CD4-positive, alpha-beta T cell (primary cell): ENCODE results near the gene CD6. TPM values are rescaled to one million over a fixed set of nuclear protein-coding genes. Genes with fewer than 3 reads are reported as not detected.

Experiments used
- ATAC-seq: fragments of 200-7000 bp; cut with Tn5 transposase; one replicate; pipeline ENCODE4 v1.10.0; 2022; ENCODE audit warnings: mild to moderate bottlenecking; ENCODE audit not compliant: poor library complexity
- CTCF ChIA-PET: fragments of 350-600 bp; sonication (Branson Sonifier 250); formaldehyde crosslinking; loops from one replicate; lab custom pipeline; 2021; ENCODE audit warnings: antibody characterized with exemption, inconsistent platforms; lab: Charles Lee
- POLR2A ChIA-PET: fragments of 350-600 bp; sonication (Branson Sonifier 250); formaldehyde crosslinking; loops from one replicate; lab custom pipeline; 2021; ENCODE audit warnings: antibody characterized with exemption, inconsistent platforms; lab: Charles Lee
- DNase-seq, 14 experiments: peaks; one replicate each; pipeline ENCODE4 v3.0.0-alpha.2; 2013 to 2020; ENCODE audit warnings: mixed read lengths in 2 of 14
- H3K27ac ChIP-seq, 2 donors: one replicate each; pipeline versions ENCODE4 v1.5.1 to v1.7.0; 2013; ENCODE audit warnings: low read length in 2 of 2, low read depth in 1 of 2, mild to moderate bottlenecking in 1 of 2
- H3K27me3 ChIP-seq, 2 experiments: 1 replicate in 1 of 2; 2 replicates in 1 of 2; pipeline versions ENCODE4 v1.6.1 to v1.7.0; 2013; ENCODE audit warnings: low read length in 2 of 2, control low read depth in 1 of 2, mild to moderate bottlenecking in 1 of 2, moderate library complexity in 1 of 2; ENCODE audit not compliant: insufficient read depth in 2 of 2, control insufficient read depth in 1 of 2
- H3K36me3 ChIP-seq: one replicate; pipeline ENCODE4 v1.6.1; 2013; ENCODE audit warnings: low read length, control low read depth; ENCODE audit not compliant: insufficient read depth
- H3K4me1 ChIP-seq: one replicate; pipeline ENCODE4 v1.6.1; 2013; ENCODE audit warnings: low read length, control low read depth; ENCODE audit not compliant: insufficient read depth
- H3K4me3 ChIP-seq: one replicate; pipeline ENCODE4 v1.5.1; 2013; ENCODE audit warnings: mild to moderate bottlenecking, low read length, moderate library complexity
- H3K9me3 ChIP-seq, 2 experiments: 1 replicate in 1 of 2; 2 replicates in 1 of 2; pipeline versions ENCODE4 v1.6.1 to v1.7.0; 2013; ENCODE audit warnings: low read length in 2 of 2, mild to moderate bottlenecking in 2 of 2, control low read depth in 1 of 2, moderate library complexity in 1 of 2; ENCODE audit not compliant: control insufficient read depth in 1 of 2, insufficient read depth in 1 of 2
- H3K27ac Mint-ChIP-seq: one replicate; pipeline ENCODE4 v1.8.0; 2020; ENCODE audit warnings: mixed read lengths
- H3K27me3 Mint-ChIP-seq: one replicate; pipeline ENCODE4 v1.8.0; 2021; ENCODE audit warnings: mixed read lengths
- H3K36me3 Mint-ChIP-seq: one replicate; pipeline ENCODE4 v1.8.0; 2021; ENCODE audit warnings: low read depth, mixed read lengths
- H3K4me1 Mint-ChIP-seq: one replicate; pipeline ENCODE4 v1.8.0; 2021; ENCODE audit warnings: low read depth, mixed read lengths
- H3K4me3 Mint-ChIP-seq: one replicate; pipeline ENCODE4 v1.8.0; 2020; ENCODE audit warnings: mild to moderate bottlenecking, mixed read lengths
- H3K9me3 Mint-ChIP-seq: one replicate; pipeline ENCODE4 v1.8.0; 2020; ENCODE audit warnings: mixed read lengths
- CTCF ChIP-seq: fragments of 200-600 bp; IDR thresholded peaks from one replicate; pipeline ENCODE4 v1.8.0; 2022; ENCODE audit warnings: antibody characterized with exemption, mild to moderate bottlenecking
- intact Hi-C, 2 experiments: fragments of 100-400 bp; cut with DNase I in 1 of 2; cut with micrococcal nuclease in 1 of 2; formaldehyde crosslinking; loops; one replicate each; pipeline versions ENCODE4 v1.15.1 to v1.9.0; 2023 to 2025; cut with DNase I, micrococcal nuclease
- total RNA-seq, 174 experiments: library from RNA in 2 of 174; stranded (reverse) in 2 of 174; gene quantifications; one replicate each; pipeline ENCODE4 v1.2.3 and lab custom pipeline; 2021 to 2026

CD6 gene
- total RNA-seq, 2 experiments from 2014 or later = 814 to 827 TPM

- DNase-seq (no peak), ATAC-seq (no peak)
- Mint-ChIP-seq H3K27me3 (no peaks in the 10 kb centered on the region), H3K4me1 (no peaks in the 10 kb centered on the region), H3K9me3 (no peaks in the 10 kb centered on the region), H3K27ac (no peak overlapping the region), H3K36me3 (peaks cover 10% of the 10 kb centered on the region), H3K4me3 (no peak overlapping the region)
- Histone ChIP-seq H3K4me3 (no peak overlapping the region), H3K9me3 (no peaks in the 10 kb centered on the region), H3K27me3 (no peaks in the 10 kb centered on the region), H3K36me3 (no peaks in the 10 kb centered on the region), H3K4me1 (no peaks in the 10 kb centered on the region), H3K27ac (no peak overlapping the region)
- intact Hi-C loops = no loop called here
- ChIA-PET CTCF (no interaction called here), POLR2A (interaction anchor here (1.7 kb wide), 1 partner anchor 26 kb away, joined by 4 read pairs; the partner anchor contains the start of gene TMEM109)
- no peak for TF ChIP-seq CTCF
Measured at GRCh38 chr11:60939301-60939700, 32.2 kb upstream of the CD6 start.

DNA sequence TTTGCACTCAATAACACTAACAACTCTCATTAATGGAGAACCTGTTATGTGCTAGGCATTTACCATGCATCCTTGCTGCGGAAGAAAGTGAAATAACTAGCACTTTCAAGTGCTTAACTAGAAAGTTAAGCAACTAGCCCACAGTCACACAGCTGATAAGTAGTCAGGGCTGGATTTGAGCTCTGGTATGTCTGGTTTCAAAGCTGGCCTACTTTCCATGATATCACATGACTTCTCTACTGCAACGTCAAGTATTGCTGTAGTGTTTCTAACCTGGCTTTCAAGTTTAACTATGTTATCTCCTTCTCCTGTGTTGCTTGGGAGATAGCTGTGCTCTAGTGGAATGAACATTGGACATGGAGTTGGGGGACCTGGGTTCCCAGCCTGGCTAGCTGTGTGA is 31.6 kb upstream of the CD6 start:
- H3K9me3 ChIP-seq = no peaks in the 10 kb centered on the region
- intact Hi-C loops = loop anchor here in 1 of 2 experiments (5.0 kb wide), 1 partner anchor 842 kb away; no protein-coding TSS in a partner anchor
- CTCF ChIA-PET = interaction anchor here (1.1 to 2.0 kb wide), 2 partner anchors 109 to 247 kb away, joined by 3 to 4 read pairs; no protein-coding TSS in a partner anchor
- H3K4me3 ChIP-seq = no peak overlapping the region
- H3K36me3 ChIP-seq = no peaks in the 10 kb centered on the region
- Mint-ChIP-seq H3K36me3 (peaks cover 11% of the 10 kb centered on the region), H3K27ac (no peak overlapping the region), H3K4me1 (no peaks in the 10 kb centered on the region), H3K9me3 (no peaks in the 10 kb centered on the region), H3K4me3 (no peak overlapping the region), H3K27me3 (no peaks in the 10 kb centered on the region)
- no peak for TF ChIP-seq CTCF
- H3K27me3 ChIP-seq = no peaks in the 10 kb centered on the region
- H3K4me1 ChIP-seq = no peaks in the 10 kb centered on the region
- POLR2A ChIA-PET = interaction anchor here (1.0 to 1.7 kb wide), 2 partner anchors 22 to 26 kb away, joined by 3 to 4 read pairs; partner anchors contain the start of gene TMEM109
- H3K27ac ChIP-seq = no peak overlapping the region
- DNase-seq (no peak), ATAC-seq (no peak)

DNA sequence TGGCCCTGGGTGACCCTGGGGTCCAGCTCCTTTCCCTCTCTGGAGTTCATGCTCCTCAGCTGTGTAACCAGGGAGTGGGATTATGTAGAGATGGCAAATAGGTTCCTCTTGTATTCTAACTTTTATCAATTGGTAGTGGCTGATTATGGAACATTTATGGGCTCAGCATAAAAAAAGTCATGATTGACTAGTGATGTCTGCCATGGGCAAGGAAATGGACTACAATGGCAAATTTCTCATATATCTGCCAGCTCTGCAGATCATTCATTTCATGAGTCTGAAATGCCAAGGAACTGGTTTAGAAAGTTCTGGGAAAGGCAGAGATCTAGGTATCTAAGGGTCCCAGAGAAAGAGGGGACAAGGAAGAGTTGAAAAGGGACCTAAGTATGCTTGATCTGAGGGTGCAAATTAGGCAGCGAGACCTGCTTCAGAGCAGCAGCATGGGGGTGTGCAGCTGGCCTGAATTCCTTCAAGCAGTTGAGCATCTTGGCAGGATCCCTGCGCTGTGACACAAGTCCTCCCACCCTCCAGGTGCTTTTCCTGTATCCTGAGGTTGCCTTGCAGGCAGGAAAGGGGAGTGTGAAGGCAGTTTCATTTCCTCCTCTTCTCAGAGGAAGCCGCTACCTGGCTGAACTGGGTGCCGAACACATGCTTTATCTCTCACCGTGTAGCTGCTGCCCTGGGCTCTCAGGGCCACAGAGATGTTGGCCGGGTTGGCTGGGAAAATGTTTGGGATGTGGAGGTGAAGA is 29.9 kb upstream of the CD6 start:
- Mint-ChIP-seq H3K36me3 (peaks cover 11% of the 10 kb centered on the region), H3K27me3 (no peaks in the 10 kb centered on the region), H3K27ac (no peak overlapping the region), H3K9me3 (no peaks in the 10 kb centered on the region), H3K4me1 (no peaks in the 10 kb centered on the region), H3K4me3 (no peak overlapping the region)
- no peaks in the 10 kb centered on the region for H3K4me1 ChIP-seq
- no peak for TF ChIP-seq CTCF
- H3K27me3 ChIP-seq = no peaks in the 10 kb centered on the region
- intact Hi-C loops = loop anchor here in 1 of 2 experiments (5.0 kb wide), 1 partner anchor 841 kb away; no protein-coding TSS in a partner anchor
- no peak overlapping the region for H3K27ac ChIP-seq
- ATAC-seq (no peak), DNase-seq (no peak)
- H3K9me3 ChIP-seq = no peaks in the 10 kb centered on the region
- H3K4me3 ChIP-seq = no peak overlapping the region
- ChIA-PET CTCF (interaction anchor here (2.0 kb wide), 1 partner anchor 111 kb away, joined by 4 read pairs; no protein-coding TSS in a partner anchor), POLR2A (no interaction called here)
- no peaks in the 10 kb centered on the region for H3K36me3 ChIP-seq
